Esophagus muscularis mucosa (tissue), 4 donors: ENCODE results near the gene SLC20A1. TPM values are rescaled to one million over a fixed set of nuclear protein-coding genes. Genes with fewer than 3 reads are reported as not detected.
"Not testable (repeated sequence)": the region's sequence is repeated elsewhere in the genome, so short reads cannot be mapped to it uniquely, and the experiment has no call there.

ENCODE experiments used
- DNase-seq: peaks from one replicate; pipeline ENCODE4 v3.0.0-alpha.2; 2017; ENCODE audit errors: extremely low spot score
- H3K27ac ChIP-seq, 4 donors: fragments of 200-600 bp; sonication (generic); replicated peaks in 1 of 4; 1 replicate in 3 of 4; 2 replicates in 1 of 4; pipeline ENCODE4 v1.5.1; 2016 to 2019; ENCODE audit warnings: mild to moderate bottlenecking in 1 of 4
- H3K27me3 ChIP-seq, 4 donors: fragments of 200-600 bp; sonication (generic); one replicate each; pipeline versions ENCODE4 v1.5.1 to v1.6.0; 2016 to 2019
- H3K36me3 ChIP-seq, 4 donors: fragments of 200-600 bp; sonication (generic); one replicate each; pipeline ENCODE4 v1.5.1; 2016 to 2019
- H3K4me1 ChIP-seq, 4 donors: fragments of 200-600 bp; sonication (generic); one replicate each; pipeline ENCODE4 v1.5.1; 2016 to 2019
- H3K4me3 ChIP-seq, 4 donors: fragments of 200-600 bp; sonication (generic); 1 replicate in 2 of 4; 2 replicates in 2 of 4; pipeline ENCODE4 v1.5.1; 2016 to 2019; ENCODE audit warnings: mild to moderate bottlenecking in 4 of 4, moderate library complexity in 1 of 4
- H3K9me3 ChIP-seq, 4 donors: fragments of 200-600 bp; sonication (generic); 1 replicate in 3 of 4; 2 replicates in 1 of 4; pipeline ENCODE4 v1.5.1; 2016 to 2019
- EP300 ChIP-seq: sonication (generic); formaldehyde crosslinking; IDR thresholded peaks from one replicate; pipeline ENCODE4 v1.6.1; 2017; ENCODE audit warnings: antibody characterized with exemption
- POLR2A ChIP-seq: fragments of 450-650 bp; IDR thresholded peaks from one replicate; pipeline ENCODE4 v1.6.1; 2017; ENCODE audit warnings: antibody characterized with exemption, moderate library complexity, mild to moderate bottlenecking, low read depth
- POLR2AphosphoS5 ChIP-seq, 2 donors: sonication (generic); formaldehyde crosslinking; IDR thresholded peaks; one replicate each; pipeline ENCODE4 v1.6.1; 2017; ENCODE audit warnings: antibody characterized with exemption in 2 of 2
- WGBS: methylation state at CpG from one replicate; pipeline ENCODE4 v1.1.5; 2018; 5-methylcytosine and 5-hydroxymethylcytosine counted together
- intact Hi-C: fragments of 100-400 bp; cut with DNase I; formaldehyde crosslinking; loops from one replicate; pipeline ENCODE4 v1.15.1; 2023
- total RNA-seq, 4 donors: library from RNA; depleted of rRNA; stranded (reverse); fragments of >200 nt; gene quantifications; one replicate each; pipeline versions ENCODE4 v1.1.0 to v1.2.1, GENCODE V29; 2016
- TF ChIP-seq, protein P1 (sequence below), 3 experiments: fragments of 200-600 bp in 2 of 3; fragments of 450-650 bp in 1 of 3; sonication (generic) in 2 of 3; IDR thresholded peaks; one replicate each; pipeline ENCODE4 v1.5.1; 2017 to 2019; ENCODE audit warnings: antibody characterized with exemption in 3 of 3, mild to moderate bottlenecking in 2 of 3, moderate library complexity in 1 of 3

SLC20A1 gene
- total RNA-seq, 4 donors from 2014 or later, result 12.0 to 34.1 (median 14.9) TPM

GRCh38 chr2:112666761-112667122, 21.0 kb downstream of the SLC20A1 start:
- Histone ChIP-seq H3K9me3 (no peaks in the 10 kb centered on the region), H3K27me3 (no peaks in the 10 kb centered on the region), H3K4me1 (peaks cover 0 to 2% (median under 1%) of the 10 kb centered on the region in 4 donors), H3K36me3 (peaks cover 10 to 41% (median 37%) of the 10 kb centered on the region in 4 donors), H3K27ac (no peak overlapping the region), H3K4me3 (no peak overlapping the region)
- TF ChIP-seq, protein P1, sequence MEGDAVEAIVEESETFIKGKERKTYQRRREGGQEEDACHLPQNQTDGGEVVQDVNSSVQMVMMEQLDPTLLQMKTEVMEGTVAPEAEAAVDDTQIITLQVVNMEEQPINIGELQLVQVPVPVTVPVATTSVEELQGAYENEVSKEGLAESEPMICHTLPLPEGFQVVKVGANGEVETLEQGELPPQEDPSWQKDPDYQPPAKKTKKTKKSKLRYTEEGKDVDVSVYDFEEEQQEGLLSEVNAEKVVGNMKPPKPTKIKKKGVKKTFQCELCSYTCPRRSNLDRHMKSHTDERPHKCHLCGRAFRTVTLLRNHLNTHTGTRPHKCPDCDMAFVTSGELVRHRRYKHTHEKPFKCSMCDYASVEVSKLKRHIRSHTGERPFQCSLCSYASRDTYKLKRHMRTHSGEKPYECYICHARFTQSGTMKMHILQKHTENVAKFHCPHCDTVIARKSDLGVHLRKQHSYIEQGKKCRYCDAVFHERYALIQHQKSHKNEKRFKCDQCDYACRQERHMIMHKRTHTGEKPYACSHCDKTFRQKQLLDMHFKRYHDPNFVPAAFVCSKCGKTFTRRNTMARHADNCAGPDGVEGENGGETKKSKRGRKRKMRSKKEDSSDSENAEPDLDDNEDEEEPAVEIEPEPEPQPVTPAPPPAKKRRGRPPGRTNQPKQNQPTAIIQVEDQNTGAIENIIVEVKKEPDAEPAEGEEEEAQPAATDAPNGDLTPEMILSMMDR (IDR thresholded peaks at IDR 0.05), result no peak
- no peak for TF ChIP-seq POLR2A
- TF ChIP-seq EP300, result no peak
- TF ChIP-seq POLR2AphosphoS5 (IDR thresholded peaks at IDR 0.05), result no peak
- no peak for DNase-seq
- 81% methylated on average over 3 of the region's 3 CpGs for WGBS
- intact Hi-C loops, result no loop called here

DNA sequence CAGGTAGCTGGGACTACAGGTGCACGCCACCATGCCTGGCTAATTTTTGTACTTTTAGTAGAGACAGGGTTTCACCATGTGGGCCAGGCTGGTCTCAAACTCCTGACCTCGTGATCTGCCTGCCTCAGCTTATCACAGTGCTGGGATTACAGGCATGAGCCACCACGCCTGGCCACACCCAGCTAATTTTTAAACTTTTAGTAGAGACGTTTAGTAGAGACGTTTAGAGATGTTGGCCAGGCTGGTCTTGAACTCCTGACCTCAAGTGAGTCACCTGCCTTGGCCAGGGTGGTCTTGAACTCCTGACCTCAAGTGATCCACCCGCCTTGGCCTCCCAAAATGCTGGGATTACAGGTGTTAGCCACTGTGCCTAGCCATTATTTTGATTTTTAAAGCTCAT, 21.8 kb downstream of the SLC20A1 start:
- 85% methylated on average over 6 of the region's 6 CpGs for WGBS
- H3K4me3 ChIP-seq, H3K27me3 ChIP-seq, DNase-seq, H3K27ac ChIP-seq, H3K9me3 ChIP-seq, intact Hi-C loops, H3K4me1 ChIP-seq: not testable (repeated sequence)
- H3K36me3 ChIP-seq, result peaks cover 8 to 33% (median 31%) of the 10 kb centered on the region in 4 donors

GRCh38 chr2:112669667-112670066, 23.9 kb downstream of the SLC20A1 start:
- intact Hi-C loops, result no loop called here
- Histone ChIP-seq H3K4me3 (no peak overlapping the region), H3K27me3 (no peaks in the 10 kb centered on the region), H3K9me3 (no peaks in the 10 kb centered on the region), H3K36me3 (peaks cover 0 to 12% (median 10%) of the 10 kb centered on the region in 4 donors), H3K4me1 (peaks cover 0 to 1% (median 0%) of the 10 kb centered on the region in 4 donors), H3K27ac (no peak overlapping the region)
- TF ChIP-seq, protein P1 (IDR thresholded peaks at IDR 0.05), result no peak
- TF ChIP-seq EP300, result no peak
- TF ChIP-seq POLR2AphosphoS5 (IDR thresholded peaks at IDR 0.05), result no peak
- no peak for TF ChIP-seq POLR2A
- 97% methylated on average over 4 of the region's 4 CpGs for WGBS
- no peak for DNase-seq

DNA sequence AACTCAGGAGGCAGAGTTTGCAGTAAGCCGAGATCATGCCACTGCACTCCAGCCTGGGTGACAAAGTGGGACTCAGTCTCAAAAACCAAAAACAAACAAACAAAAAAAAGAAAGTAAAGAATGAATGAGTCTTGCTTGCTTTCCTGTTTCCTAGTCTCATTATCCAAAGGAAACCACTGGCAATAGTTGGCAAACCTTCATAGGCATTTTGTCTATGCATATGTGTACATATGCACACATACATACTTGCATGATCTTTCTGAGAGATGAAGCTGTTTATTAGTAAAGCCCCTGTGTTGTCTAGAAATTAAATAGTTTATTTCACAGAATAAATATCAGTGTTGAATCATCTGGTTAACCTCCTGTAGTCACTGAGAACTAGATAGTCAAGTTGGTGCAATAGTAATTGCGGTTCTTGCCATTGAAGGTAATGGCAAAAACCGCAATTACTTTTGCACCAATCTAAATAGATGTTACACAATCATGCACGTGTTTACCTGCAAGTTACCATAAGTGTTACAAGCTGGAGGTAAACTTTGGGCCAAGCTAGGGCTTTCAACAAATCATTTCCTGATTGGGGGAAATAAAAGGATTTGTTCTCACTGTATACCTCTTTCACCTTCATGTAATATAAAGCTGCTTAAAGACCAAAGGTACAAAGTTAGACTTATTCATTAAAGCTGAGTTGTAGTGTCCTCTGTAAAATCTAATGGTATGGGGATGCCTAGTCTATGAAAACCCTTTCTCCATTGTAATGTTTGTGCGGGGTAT, 24.7 kb downstream of the SLC20A1 start:
- Histone ChIP-seq H3K4me3 (no peak overlapping the region), H3K36me3 (peaks cover 0 to 5% (median 3%) of the 10 kb centered on the region in 4 donors), H3K27ac (no peak overlapping the region), H3K27me3 (no peaks in the 10 kb centered on the region), H3K9me3 (no peaks in the 10 kb centered on the region), H3K4me1 (peaks cover 0 to 4% (median 0%) of the 10 kb centered on the region in 4 donors)
- intact Hi-C loops, result no loop called here
- TF ChIP-seq EP300 (no peak), POLR2AphosphoS5 (IDR thresholded peaks at IDR 0.05) (no peak), POLR2A (no peak)
- TF ChIP-seq, protein P1 (IDR thresholded peaks at IDR 0.05), result no peak
- 93% methylated on average over 5 of the region's 5 CpGs for WGBS
- DNase-seq, result no peak

DNA sequence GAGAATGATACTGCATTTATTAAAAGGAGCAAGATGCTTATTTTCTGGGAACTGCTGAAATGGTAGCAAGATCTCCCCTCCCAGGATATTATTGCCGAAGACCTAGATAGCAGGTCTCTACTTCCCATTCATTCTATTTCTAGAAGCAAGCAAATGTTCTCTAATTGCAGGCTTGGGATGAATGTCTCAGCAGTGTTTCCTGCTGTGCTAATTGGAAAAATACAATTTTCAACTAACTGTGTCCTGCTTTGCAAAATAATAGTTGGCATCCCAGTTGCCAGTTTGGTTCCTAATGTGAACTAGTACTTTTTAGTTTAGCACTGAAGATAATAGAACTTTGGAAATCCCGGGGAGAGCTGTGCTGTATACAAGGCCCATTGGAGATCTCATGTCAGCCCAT, 26.1 kb downstream of the SLC20A1 start:
- no peaks in the 10 kb centered on the region for H3K27me3 ChIP-seq
- H3K36me3 ChIP-seq, result no peaks in the 10 kb centered on the region
- WGBS, result 79% methylated on average over 2 of the region's 2 CpGs
- TF ChIP-seq, protein P1 (IDR thresholded peaks at IDR 0.05), result no peak
- TF ChIP-seq POLR2AphosphoS5 (IDR thresholded peaks at IDR 0.05) (no peak), EP300 (no peak), POLR2A (no peak)
- H3K27ac ChIP-seq, result no peak overlapping the region
- no peak overlapping the region for H3K4me3 ChIP-seq
- H3K9me3 ChIP-seq, result no peaks in the 10 kb centered on the region
- intact Hi-C loops, result no loop called here
- DNase-seq, result no peak
- peaks cover 0 to 4% (median 0%) of the 10 kb centered on the region in 4 donors for H3K4me1 ChIP-seq
